Stimulated activated CD8-positive, alpha-beta memory T cell treated with anti-CD3 and anti-CD28 coated beads, Interleukin-4, amount 100 ng/mL, for 48 hours (primary cell): ENCODE results near the gene SENP6.
"Not testable (repeated sequence)": the region's sequence is repeated elsewhere in the genome, so short reads cannot be mapped to it uniquely, and the experiment has no call there.

Experiments
- DNase-seq: peaks from one replicate; pipeline ENCODE4 v3.0.0-alpha.2; 2020

Gene SENP6

GRCh38 chr6:75657327-75657726, 55.6 kb downstream of the SENP6 start:
- DNase-seq: no peak

- DNase-seq: no peak
Measured at GRCh38 chr6:75666592-75666991, 64.9 kb downstream of the SENP6 start.

DNA sequence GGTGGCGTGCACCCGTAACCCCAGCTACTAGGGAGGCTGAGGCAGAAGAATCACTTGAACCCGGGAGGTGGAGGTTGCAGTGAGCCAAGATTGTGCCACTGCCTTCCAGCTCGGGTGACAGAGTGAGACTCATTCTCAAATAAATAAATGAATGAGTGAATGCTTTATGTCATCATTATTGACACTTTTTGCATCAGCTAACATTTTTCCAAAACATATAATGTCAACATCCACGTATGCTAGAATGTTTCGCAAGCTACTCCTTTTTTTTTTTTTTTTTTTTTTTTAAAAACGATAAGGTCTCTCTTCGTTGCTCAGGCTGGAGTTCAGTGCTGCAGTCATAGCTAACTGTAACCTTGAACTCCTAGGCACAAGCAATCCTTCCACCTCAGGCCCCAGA, 72.2 kb downstream of the SENP6 start:
- DNase-seq: no peak

GRCh38 chr6:75676377-75676776, 74.7 kb downstream of the SENP6 start:
- no peak for DNase-seq

- DNase-seq: not testable (repeated sequence)
Measured at GRCh38 chr6:75682548-75682947, 80.9 kb downstream of the SENP6 start.

GRCh38 chr6:75683005-75683404, 81.3 kb downstream of the SENP6 start:
- DNase-seq: not testable (repeated sequence)

DNA sequence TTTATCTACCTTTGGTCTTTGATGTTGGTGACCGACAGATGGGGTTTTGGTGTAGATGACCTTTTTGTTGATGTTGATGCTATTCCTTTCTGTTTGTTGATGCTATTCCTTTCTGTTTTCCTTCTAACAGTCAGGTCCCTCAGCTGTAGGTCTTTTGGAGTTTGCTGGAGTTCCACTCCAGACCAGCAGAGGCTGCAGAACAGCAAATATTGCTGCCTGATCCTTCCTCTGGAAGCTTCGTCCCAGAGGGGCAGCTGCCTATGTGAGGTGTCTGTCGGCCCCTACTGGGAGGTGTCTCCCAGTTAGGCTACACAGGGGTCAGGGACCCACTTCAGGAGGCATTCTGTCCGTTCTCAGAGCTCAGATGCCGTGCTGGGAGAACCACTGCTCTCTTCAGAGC, 85.9 kb downstream of the SENP6 start:
- DNase-seq: not testable (repeated sequence)

GRCh38 chr6:75687937-75688336, 86.3 kb downstream of the SENP6 start:
- not testable (repeated sequence) for DNase-seq

DNA sequence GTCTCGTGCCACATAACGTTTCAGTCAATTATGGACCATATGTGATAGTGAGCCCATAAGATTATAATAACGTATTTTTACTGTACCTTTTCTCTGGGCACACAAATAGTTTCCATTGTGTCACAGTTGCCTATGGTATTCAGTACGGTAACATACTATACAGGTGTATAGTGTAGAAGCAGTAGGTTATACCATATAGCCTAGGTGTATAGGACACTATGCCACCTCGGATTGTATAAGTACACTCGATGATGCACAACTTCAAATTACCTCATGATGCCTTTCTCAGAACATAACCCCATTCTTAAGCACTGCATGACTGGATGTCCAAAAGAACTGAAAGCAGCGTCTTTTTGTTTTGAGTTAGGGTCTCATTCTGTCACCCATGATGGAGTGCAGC, 87.9 kb downstream of the SENP6 start:
- DNase-seq: no peak

- DNase-seq: no peak
Measured at GRCh38 chr6:75691012-75691411, 89.3 kb downstream of the SENP6 start.

- DNase-seq: no peak
Measured at GRCh38 chr6:75693534-75693933, 91.9 kb downstream of the SENP6 start.

DNA sequence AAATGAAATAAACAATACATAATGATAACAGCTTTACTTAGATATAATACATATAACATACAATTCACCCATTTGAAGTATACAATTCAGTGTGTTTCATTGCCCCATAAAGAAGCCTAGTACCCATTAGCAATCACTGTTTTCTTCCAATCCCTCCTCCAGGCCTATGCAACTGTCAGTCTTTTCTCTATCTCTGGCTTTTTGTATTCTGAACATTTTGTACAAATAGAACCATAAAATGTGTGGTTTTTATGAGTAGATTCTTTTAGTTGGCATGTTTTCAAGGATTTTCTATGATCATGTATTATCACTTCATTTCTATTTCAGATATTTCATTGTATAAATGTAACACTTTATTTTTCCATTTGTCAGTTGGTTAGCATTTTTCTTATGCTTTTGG, 92.7 kb downstream of the SENP6 start:
- no peak for DNase-seq

- not testable (repeated sequence) for DNase-seq
Measured at GRCh38 chr6:75708334-75708733, 106.7 kb downstream of the SENP6 start.

DNA sequence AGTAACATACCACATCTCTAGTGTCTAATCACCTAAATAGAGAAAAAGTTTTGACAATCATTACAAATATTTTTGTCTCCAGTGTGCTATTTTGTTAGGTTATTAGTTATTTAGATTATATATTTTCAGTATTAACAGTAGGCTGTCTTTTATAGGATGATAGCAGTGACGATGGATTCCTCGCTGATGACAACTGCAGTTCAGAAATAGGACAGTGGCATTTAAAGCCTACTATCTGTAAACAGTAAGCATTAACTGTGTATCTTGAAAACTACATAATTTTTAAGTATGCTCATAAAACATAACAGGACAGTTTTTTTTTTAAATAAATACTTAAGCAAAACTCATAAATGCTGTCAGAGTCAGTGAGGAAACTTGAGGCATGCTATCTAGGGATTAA, 109.5 kb downstream of the SENP6 start:
- DNase-seq: no peak

GRCh38 chr6:75719133-75719532, 117.5 kb downstream of the SENP6 start:
- DNase-seq: no peak

- no peak for DNase-seq
Measured at GRCh38 chr6:75723382-75723781, 121.7 kb downstream of the SENP6 start.

GRCh38 chr6:75727206-75727605, 125.5 kb downstream of the SENP6 start:
- DNase-seq: no peak

- DNase-seq: not testable (repeated sequence)
Measured at GRCh38 chr6:75731029-75731428, 129.3 kb downstream of the SENP6 start.

DNA sequence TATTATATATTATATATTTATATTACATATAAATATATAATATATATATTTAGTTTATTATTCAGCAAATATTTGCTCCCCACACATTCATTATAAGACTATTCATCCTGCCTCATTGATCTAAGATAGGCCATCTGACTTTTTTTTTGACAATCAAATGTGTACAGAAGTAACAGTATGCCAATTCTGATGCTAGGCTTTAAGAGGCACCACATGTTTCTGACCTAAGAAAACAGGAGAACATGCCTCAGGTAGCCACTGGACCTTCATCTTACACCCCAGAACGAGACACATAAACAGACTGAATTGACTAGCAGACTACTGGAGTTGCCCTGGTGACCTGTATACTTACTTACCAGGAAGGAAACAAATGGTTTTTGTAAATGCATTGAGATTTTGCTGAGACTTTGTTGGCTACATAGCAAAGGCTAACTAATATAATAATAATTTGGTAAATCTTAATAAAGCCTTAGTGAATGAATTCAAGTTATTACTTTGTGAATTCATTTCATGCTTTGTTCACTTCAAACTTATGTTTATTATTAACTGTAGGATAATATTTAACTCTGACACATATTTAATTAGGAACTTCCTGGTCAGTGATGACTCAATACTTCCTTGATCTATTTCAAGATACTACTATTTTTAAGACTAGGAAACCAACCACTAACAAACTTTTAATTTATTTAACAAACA, 134.0 kb downstream of the SENP6 start:
- no peak for DNase-seq

GRCh38 chr6:75743971-75744370, 142.3 kb downstream of the SENP6 start:
- DNase-seq: no peak

- no peak for DNase-seq
Measured at GRCh38 chr6:75745404-75745803, 143.7 kb downstream of the SENP6 start.

GRCh38 chr6:75746221-75746620, 144.5 kb downstream of the SENP6 start:
- no peak for DNase-seq

DNA sequence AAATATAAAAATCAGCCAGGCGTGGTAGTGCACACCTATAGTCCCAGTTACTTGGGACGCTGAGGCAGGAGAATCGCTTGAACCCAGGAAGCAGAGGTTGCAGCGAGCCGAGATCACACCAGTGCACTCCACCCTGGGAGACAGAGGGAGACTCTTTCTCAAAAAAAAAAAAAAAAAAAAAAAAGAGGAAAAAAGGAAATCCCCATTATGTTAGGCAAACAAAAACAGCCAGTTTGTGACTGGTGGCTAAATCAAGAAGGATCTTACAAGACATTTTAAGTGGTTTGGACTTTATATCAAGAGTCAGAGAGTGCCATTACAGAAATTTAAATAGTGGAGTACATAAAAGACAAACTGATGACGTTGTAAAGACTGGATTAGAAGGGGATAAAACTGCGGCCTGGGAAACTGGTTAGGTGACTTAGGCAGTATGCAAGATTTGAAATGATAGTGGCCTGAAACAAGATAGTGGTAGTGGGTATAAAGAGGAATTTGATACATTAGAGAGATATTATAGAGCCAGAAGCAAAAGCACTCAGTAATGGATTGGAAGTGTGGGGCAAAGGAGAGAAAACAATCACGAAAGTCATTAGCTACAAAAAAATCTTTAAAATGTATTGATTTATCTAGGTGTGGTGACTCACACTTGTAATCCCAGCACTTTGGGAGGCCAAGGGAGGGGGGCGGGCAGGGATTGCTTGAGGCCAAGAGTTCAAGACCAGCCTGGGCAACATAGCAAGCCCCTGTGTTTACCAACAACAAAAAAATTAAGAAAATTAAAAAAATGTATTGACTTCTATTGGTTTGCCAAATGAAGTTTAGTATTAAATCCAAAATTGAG, 145.7 kb downstream of the SENP6 start:
- no peak for DNase-seq

DNA sequence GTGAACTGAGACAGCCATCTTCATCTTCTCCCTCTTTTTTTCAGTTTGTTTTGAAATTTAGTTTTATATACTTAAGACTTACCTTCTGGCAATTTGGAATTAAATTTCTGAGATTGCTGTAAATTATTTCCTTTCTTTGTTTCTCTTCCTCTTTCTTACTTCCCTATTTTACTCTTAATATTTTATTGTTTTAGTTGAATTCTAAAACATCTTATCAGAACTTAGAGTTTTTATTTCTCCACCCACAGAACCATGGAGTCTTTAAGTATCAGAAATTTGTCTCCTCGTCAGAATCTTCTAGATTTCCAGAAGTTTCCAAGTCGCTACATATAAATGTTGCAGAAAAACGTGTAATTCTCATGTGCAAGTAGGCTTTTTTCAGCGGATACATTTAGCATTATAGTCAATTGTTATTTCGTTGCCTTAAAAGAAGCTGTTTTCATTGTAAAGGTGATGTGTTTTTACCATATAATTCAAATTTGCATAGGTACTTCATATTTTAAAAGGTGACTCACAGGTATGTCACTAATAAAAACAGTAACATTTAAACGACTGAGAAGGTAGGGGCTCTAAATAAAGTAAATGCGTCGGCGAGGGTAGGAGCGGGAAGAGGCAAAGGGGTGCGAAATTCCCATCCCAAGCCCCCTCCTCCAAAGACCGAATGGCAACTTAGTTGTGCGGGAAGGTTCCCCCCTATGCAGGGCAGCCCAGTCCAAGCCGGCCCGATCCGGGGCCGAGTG, 146.5 kb downstream of the SENP6 start:
- DNase-seq: no peak
